ENCODE results near the gene ARL4D.
"Not testable (repeated sequence)": the region's sequence is repeated elsewhere in the genome, so short reads cannot be mapped to it uniquely, and the experiment has no call there.

Gene ARL4D

DNA sequence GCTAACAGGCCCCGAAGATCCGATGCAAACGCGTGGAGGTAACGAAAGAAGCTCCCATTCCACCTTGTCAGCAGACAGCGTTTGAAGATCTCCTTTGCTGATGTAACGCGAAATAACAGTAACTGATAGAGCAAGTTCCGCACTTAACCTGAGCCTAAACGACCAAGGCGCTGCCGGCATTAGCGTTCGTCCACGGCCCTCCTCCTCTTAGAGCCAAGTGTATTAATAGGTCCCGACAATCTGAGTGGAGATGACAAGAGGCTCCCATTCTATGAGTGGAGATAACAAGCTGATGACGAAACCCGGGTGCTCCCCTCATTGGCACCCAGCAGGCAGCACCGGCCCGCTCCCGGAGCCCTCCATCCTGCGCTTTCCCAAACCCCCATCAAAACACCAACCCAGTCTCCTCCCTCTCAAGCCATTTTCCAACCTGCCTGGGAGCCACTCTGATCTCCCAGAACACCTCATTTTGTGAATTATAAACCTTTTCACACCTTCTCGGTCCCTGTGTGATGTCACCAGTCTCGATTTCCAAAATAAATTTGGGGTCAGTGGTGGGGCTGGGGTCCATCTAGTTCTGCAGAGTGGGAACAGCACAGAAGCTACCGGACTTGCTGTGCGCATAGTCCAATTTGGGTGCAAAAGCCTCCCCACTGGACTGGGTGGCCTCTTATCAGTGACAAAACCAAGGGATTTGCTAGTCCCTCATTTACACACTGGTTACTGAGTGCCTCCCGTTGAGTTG, 35.4 kb upstream of the ARL4D start:
- TF ChIP-seq, protein P1, sequence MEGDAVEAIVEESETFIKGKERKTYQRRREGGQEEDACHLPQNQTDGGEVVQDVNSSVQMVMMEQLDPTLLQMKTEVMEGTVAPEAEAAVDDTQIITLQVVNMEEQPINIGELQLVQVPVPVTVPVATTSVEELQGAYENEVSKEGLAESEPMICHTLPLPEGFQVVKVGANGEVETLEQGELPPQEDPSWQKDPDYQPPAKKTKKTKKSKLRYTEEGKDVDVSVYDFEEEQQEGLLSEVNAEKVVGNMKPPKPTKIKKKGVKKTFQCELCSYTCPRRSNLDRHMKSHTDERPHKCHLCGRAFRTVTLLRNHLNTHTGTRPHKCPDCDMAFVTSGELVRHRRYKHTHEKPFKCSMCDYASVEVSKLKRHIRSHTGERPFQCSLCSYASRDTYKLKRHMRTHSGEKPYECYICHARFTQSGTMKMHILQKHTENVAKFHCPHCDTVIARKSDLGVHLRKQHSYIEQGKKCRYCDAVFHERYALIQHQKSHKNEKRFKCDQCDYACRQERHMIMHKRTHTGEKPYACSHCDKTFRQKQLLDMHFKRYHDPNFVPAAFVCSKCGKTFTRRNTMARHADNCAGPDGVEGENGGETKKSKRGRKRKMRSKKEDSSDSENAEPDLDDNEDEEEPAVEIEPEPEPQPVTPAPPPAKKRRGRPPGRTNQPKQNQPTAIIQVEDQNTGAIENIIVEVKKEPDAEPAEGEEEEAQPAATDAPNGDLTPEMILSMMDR (IDR thresholded peaks at IDR 0.05) = no peak
- Histone ChIP-seq H3K4me3 (no peak overlapping the region), H3K27ac (no peak overlapping the region)
- DNase-seq (ENCODE audit: low spot score) = no peak

DNA sequence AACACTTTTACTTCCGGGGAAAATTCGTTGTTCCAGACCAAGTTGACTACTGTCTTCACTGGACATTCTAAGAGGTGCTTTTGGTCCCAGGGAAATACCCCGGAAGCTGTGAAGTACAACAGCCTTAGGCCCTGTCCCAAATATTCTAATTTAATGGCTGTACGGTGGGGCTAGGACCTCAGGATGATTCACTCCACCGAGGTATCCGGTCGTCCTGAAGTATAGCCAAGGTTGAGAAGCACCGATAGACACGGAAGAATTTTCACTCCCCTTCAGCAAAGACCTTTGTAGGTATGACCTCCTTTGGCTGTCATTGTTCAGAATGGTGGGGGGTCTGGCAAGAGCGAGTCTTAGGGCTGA, 34.9 kb upstream of the ARL4D start:
- DNase-seq (ENCODE audit: low spot score) = no peak
- TF ChIP-seq, protein P1 (IDR thresholded peaks at IDR 0.05) = no peak
- H3K4me3 ChIP-seq = no peak overlapping the region

DNA sequence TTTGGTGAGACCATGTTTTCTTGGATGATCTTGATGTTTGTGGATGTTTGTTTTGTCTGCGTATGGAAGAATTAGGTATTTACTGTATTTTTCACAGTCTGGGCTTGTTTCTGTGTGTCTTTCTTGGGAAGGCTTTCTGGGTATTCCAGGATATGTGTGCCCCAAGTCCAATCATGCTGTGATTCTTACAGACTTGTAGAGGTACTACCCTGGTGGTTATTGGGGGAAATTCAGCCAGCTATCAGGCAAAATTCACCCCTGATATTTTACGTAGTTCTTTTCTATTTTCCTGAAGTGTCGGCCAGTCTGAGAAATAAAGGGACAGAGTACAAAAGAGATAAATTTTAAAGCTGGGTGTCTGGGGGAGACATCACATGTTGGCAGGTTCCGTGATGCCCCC, 33.4 kb upstream of the ARL4D start:
- TF ChIP-seq, protein P1 (IDR thresholded peaks at IDR 0.05) = no peak
- no peak for DNase-seq (ENCODE audit: low spot score)
- Histone ChIP-seq H3K27ac (no peak overlapping the region), H3K4me3 (no peak overlapping the region)

More for the DNA sequence above, 34.9 kb upstream of the ARL4D start:
- H3K27ac ChIP-seq = no peak overlapping the region

DNA sequence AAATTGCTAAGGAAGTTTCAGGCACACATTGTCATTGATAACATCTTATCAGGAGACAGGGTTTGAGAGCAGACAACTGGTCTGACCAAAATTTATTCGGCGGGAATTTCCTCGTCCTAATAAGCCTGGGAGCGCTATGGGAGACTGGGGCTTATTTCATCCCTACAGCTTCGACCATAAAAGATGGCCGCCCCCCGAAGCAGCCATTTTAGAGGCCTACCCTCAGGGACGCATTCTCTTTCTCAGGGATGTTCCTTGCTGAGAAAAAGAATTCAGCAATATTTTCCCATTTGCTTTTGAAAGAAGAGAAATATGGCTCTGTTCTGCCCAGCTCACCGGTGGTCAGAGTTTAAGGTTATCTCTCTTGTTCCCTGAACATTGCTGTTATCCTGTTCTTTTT, 32.9 kb upstream of the ARL4D start:
- DNase-seq (ENCODE audit: low spot score); H3K27ac ChIP-seq; H3K4me3 ChIP-seq: not testable (repeated sequence)

DNA sequence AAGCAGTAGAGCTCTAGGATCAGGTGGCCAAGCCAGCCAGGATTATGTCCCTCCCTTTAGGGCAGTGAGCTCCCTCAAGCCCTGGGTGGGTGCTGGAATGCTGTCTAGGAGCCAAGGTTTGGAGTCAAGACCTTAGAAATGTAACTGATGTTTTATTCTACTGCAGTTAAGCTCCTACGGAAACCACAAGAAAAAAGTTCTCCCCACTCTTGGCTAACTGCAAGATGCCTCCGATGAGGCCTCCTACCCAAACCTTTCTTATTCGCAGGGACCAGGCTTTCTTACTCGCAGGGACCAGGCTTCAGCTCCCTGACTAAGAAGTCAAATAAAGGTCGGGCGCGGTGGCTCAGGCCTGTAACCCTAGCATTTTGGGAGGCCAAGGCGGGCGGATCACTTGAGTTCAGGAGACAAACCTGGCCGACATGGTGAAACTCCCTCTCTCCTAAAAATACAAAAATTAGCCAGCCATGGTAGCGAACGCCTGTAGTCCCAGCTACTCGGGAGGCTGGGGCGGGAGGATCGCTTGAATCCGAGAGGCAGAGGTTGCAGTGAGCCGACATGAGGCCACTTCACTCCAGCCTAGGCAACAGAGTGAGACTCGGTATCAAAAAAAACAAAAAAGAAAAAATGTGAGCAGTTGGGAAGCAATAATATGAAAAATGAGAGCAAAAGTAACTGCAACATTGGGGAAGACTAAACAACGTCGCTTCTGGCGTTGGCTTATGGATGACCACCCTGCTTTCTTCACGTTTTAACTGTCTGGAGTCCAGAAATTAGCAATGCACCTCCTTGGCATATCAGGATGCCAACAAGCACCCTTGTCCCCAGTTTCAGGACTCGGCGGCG, 31.7 kb upstream of the ARL4D start:
- Histone ChIP-seq H3K27ac (peak overlapping the region; percentile 99), H3K4me3 (peak overlapping the region; percentile 75)
- no peak for DNase-seq (ENCODE audit: low spot score)
- TF ChIP-seq, protein P1 (IDR thresholded peaks at IDR 0.05) = no peak

DNA sequence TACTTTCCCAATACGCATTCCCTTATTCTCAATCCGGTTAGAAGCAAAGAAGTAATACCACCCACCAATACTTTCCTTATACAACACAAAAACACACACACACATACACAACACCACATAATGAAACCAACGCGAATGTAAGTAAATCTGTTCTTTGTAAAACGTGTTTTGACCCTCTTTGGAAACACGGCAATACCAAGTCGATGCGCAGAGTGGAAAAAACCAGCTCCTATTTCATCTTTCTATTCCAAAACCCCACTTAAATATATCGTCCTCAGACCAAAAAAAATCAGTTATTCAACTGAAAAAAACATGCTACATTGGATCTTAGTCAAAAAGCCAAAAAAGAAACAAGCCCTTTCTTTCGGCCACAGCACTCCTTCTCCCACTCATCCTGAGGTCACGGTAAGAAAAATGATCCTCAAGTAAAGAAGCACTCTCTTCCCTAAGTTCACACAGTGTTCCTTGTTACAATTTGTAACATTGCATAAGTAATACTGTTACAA, 31.0 kb upstream of the ARL4D start:
- Histone ChIP-seq H3K4me3 (peak overlapping the region; percentile 75), H3K27ac (peak overlapping the region; percentile 99)
- no peak for DNase-seq (ENCODE audit: low spot score)
- TF ChIP-seq, protein P1 (IDR thresholded peaks at IDR 0.05) = no peak

DNA sequence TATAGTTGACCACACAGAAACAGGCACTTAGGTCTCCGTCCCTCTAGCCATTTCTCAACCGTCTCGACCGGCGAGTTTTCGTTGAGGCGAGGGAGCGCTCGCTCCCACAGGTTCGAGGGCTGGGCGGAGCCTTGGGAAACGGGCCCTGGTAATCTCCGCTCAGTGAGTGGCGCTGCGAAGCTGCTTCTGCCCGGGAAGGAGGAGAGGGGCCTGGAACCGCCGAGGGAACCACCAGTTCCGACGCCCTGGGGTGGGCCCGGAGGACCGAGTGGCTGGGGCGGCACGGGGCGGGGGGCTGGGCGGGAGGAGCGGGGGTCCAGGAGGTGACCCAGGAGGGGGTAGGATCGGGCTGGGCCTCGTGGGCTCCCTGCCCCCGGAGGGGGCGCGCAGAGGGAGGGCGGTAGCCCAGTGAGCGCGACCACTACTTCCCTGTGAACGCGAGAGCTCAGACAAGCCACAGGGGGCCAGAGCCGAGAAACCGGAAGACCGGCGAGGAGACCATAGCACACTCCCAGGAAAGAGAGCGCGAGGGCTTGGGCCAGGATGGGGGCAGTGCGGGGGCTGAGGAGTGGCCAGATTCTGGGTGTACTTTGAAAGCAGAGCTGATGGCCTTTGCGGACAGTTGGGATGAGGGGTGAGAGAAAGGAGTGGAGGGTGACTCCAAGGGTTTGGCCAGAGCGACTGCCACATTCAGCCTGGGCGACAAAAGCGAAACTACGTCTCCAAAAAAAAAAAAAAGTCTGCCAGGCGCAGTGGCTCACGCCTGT, 29.9 kb upstream of the ARL4D start:
- H3K27ac ChIP-seq = peak overlapping the region; percentile 99
- peak overlapping the region; percentile 75 for H3K4me3 ChIP-seq
- TF ChIP-seq, protein P1 (IDR thresholded peaks at IDR 0.05) = no peak
- peak; percentile 92 for DNase-seq (ENCODE audit: low spot score)
